Esophagus muscularis mucosa (tissue), 4 donors: ENCODE data around the gene CCDC78. TPM values are rescaled to one million over a fixed set of nuclear protein-coding genes. Genes with fewer than 3 reads are reported as not detected.

ENCODE experiments used
- DNase-seq: peaks from one replicate; pipeline ENCODE4 v3.0.0-alpha.2; 2017; ENCODE audit errors: extremely low spot score
- H3K27ac ChIP-seq, 4 donors: fragments of 200-600 bp; sonication (generic); replicated peaks in 1 of 4; 1 replicate in 3 of 4; 2 replicates in 1 of 4; pipeline ENCODE4 v1.5.1; 2016 to 2019; ENCODE audit warnings: mild to moderate bottlenecking in 1 of 4
- H3K27me3 ChIP-seq, 4 donors: fragments of 200-600 bp; sonication (generic); one replicate each; pipeline versions ENCODE4 v1.5.1 to v1.6.0; 2016 to 2019
- H3K36me3 ChIP-seq, 4 donors: fragments of 200-600 bp; sonication (generic); one replicate each; pipeline ENCODE4 v1.5.1; 2016 to 2019
- H3K4me1 ChIP-seq, 4 donors: fragments of 200-600 bp; sonication (generic); one replicate each; pipeline ENCODE4 v1.5.1; 2016 to 2019
- H3K4me3 ChIP-seq, 4 donors: fragments of 200-600 bp; sonication (generic); 1 replicate in 2 of 4; 2 replicates in 2 of 4; pipeline ENCODE4 v1.5.1; 2016 to 2019; ENCODE audit warnings: mild to moderate bottlenecking in 4 of 4, moderate library complexity in 1 of 4
- H3K9me3 ChIP-seq, 4 donors: fragments of 200-600 bp; sonication (generic); 1 replicate in 3 of 4; 2 replicates in 1 of 4; pipeline ENCODE4 v1.5.1; 2016 to 2019
- CTCF ChIP-seq, 3 experiments: fragments of 200-600 bp in 2 of 3; fragments of 450-650 bp in 1 of 3; sonication (generic) in 2 of 3; IDR thresholded peaks; one replicate each; pipeline ENCODE4 v1.5.1; 2017 to 2019; ENCODE audit warnings: antibody characterized with exemption in 3 of 3, mild to moderate bottlenecking in 2 of 3, moderate library complexity in 1 of 3
- EP300 ChIP-seq: sonication (generic); formaldehyde crosslinking; IDR thresholded peaks from one replicate; pipeline ENCODE4 v1.6.1; 2017; ENCODE audit warnings: antibody characterized with exemption
- POLR2A ChIP-seq: fragments of 450-650 bp; IDR thresholded peaks from one replicate; pipeline ENCODE4 v1.6.1; 2017; ENCODE audit warnings: antibody characterized with exemption, moderate library complexity, mild to moderate bottlenecking, low read depth
- POLR2AphosphoS5 ChIP-seq, 2 donors: sonication (generic); formaldehyde crosslinking; IDR thresholded peaks; one replicate each; pipeline ENCODE4 v1.6.1; 2017; ENCODE audit warnings: antibody characterized with exemption in 2 of 2
- WGBS: methylation state at CpG from one replicate; pipeline ENCODE4 v1.1.5; 2018; 5-methylcytosine and 5-hydroxymethylcytosine counted together
- intact Hi-C: fragments of 100-400 bp; cut with DNase I; formaldehyde crosslinking; loops from one replicate; pipeline ENCODE4 v1.15.1; 2023
- total RNA-seq, 4 donors: library from RNA; depleted of rRNA; stranded (reverse); fragments of >200 nt; gene quantifications; one replicate each; pipeline versions ENCODE4 v1.1.0 to v1.2.1, GENCODE V29; 2016

Gene CCDC78
- total RNA-seq, 4 donors from 2014 or later = 0.33 to 2.5 (median 0.61) TPM

- H3K9me3 ChIP-seq = no peaks in the 10 kb centered on the region
- peaks cover 14 to 21% (median 18%) of the 10 kb centered on the region in 4 donors for H3K4me1 ChIP-seq
- WGBS = 49% methylated on average over 36 of the region's 38 CpGs
- no peak for TF ChIP-seq EP300
- TF ChIP-seq POLR2A = no peak
- TF ChIP-seq POLR2AphosphoS5 (IDR thresholded peaks at IDR 0.05) = no peak
- no peak for TF ChIP-seq CTCF (IDR thresholded peaks at IDR 0.05)
- H3K36me3 ChIP-seq = peaks cover 21 to 46% (median 35%) of the 10 kb centered on the region in 4 donors
- peaks cover 0 to 29% (median 0%) of the 10 kb centered on the region in 4 donors for H3K27me3 ChIP-seq
- peak overlapping the region in 2 of 4 donors; percentile 72 for H3K27ac ChIP-seq
- intact Hi-C loops = no loop called here
- H3K4me3 ChIP-seq = peak overlapping the region; percentile 67 to 96 (median 88)
- DNase-seq = no peak
Observed at GRCh38 chr16:739560-740458, 13.6 kb upstream of the CCDC78 start.

GRCh38 chr16:736936-737481 lies 10.8 kb upstream of the CCDC78 start:
- H3K9me3 ChIP-seq = no peaks in the 10 kb centered on the region
- DNase-seq = no peak
- intact Hi-C loops = no loop called here
- WGBS = 97% methylated on average over 28 of the region's 29 CpGs
- peaks cover 33 to 74% (median 63%) of the 10 kb centered on the region in 4 donors for H3K36me3 ChIP-seq
- H3K4me3 ChIP-seq = no peak overlapping the region
- H3K27ac ChIP-seq = no peak overlapping the region
- peaks cover 0 to 3% (median 0%) of the 10 kb centered on the region in 4 donors for H3K27me3 ChIP-seq
- peaks cover 14 to 21% (median 18%) of the 10 kb centered on the region in 4 donors for H3K4me1 ChIP-seq
- TF ChIP-seq POLR2A (no peak), EP300 (no peak), POLR2AphosphoS5 (IDR thresholded peaks at IDR 0.05) (no peak), CTCF (IDR thresholded peaks at IDR 0.05) (no peak)

- Histone ChIP-seq H3K4me1 (peaks cover 11 to 15% (median 13%) of the 10 kb centered on the region in 4 donors), H3K4me3 (no peak overlapping the region), H3K9me3 (no peaks in the 10 kb centered on the region), H3K27me3 (no peaks in the 10 kb centered on the region), H3K27ac (no peak overlapping the region), H3K36me3 (peaks cover 43 to 84% (median 72%) of the 10 kb centered on the region in 4 donors)
- no peak for TF ChIP-seq CTCF (IDR thresholded peaks at IDR 0.05)
- no peak for TF ChIP-seq POLR2AphosphoS5 (IDR thresholded peaks at IDR 0.05)
- TF ChIP-seq POLR2A = no peak
- DNase-seq = no peak
- intact Hi-C loops = no loop called here
- WGBS = 90% methylated on average over 13 of the region's 13 CpGs
Observed at GRCh38 chr16:735982-736453, 9.8 kb upstream of the CCDC78 start.

GRCh38 chr16:734981-735881 lies 9.0 kb upstream of the CCDC78 start:
- Histone ChIP-seq H3K27ac (no peak overlapping the region), H3K9me3 (no peaks in the 10 kb centered on the region), H3K27me3 (no peaks in the 10 kb centered on the region), H3K36me3 (peaks cover 44 to 92% (median 79%) of the 10 kb centered on the region in 4 donors), H3K4me3 (no peak overlapping the region), H3K4me1 (peaks cover 8 to 11% (median 10%) of the 10 kb centered on the region in 4 donors)
- no peak for DNase-seq
- intact Hi-C loops = no loop called here
- no peak for TF ChIP-seq POLR2A
- no peak for TF ChIP-seq EP300
- TF ChIP-seq POLR2AphosphoS5 (IDR thresholded peaks at IDR 0.05) = no peak
- no peak for TF ChIP-seq CTCF (IDR thresholded peaks at IDR 0.05)
- whole genome bisulfite sequencing = 83% methylated on average over 11 of the region's 25 CpGs
